GM18867 (cell line): ENCODE data around the gene CACTIN.

Source experiments
- ATAC-seq: cut with Tn5 transposase; IDR thresholded peaks from one replicate; pipeline ENCODE4 v1.9.1; 2021; ENCODE audit warnings: mild to moderate bottlenecking, moderate library complexity; ENCODE audit not compliant: unreplicated experiment

CACTIN gene

DNA sequence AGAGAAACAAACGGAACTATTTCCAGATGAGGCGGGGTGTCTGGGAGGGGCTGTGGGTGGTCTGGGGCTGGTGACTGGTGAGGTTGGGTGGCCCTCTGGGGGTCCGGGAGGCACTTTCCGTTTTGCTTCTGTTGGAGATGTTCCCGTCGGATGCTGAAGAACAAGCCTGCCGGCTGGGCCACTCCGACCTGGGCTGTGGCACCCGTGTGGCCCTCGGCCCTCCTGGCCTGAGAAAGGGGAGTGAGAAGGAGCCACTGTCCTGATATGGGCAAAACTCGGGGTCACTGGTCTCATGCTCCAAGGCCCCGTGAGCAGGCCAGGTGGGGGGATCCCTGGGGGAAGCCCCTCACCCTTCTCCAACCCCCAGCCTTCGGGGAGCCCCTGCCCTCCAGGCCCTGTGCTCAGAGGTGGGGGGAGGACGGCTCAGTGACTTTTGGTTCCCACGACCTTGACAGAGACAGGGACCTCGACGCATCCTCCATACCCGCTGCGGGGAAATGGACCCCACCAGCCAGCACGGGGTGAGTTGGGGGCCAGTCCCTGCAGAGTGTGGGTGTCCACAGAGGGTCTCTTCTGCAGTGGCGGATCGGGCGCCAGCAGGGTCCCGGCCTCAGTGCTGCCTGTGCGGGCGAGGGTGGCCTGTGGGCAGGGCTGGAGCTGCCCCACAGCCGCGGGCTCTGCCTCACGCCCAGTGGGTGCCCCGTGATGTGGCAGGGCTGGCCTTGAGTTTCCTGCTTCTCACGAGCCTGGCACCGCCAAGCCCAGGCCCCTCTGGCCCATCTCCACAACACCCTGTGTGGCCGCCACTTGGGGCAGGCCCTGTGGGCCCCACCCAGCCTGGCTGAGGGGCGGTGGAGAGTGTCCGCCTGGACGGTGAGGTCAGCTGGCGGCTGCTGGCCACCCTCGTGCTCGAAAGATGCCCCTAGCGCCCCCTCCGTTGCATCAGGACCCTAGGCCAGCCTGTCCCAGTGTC, 15.6 kb downstream of the CACTIN start:
- ATAC-seq, result no peak

DNA sequence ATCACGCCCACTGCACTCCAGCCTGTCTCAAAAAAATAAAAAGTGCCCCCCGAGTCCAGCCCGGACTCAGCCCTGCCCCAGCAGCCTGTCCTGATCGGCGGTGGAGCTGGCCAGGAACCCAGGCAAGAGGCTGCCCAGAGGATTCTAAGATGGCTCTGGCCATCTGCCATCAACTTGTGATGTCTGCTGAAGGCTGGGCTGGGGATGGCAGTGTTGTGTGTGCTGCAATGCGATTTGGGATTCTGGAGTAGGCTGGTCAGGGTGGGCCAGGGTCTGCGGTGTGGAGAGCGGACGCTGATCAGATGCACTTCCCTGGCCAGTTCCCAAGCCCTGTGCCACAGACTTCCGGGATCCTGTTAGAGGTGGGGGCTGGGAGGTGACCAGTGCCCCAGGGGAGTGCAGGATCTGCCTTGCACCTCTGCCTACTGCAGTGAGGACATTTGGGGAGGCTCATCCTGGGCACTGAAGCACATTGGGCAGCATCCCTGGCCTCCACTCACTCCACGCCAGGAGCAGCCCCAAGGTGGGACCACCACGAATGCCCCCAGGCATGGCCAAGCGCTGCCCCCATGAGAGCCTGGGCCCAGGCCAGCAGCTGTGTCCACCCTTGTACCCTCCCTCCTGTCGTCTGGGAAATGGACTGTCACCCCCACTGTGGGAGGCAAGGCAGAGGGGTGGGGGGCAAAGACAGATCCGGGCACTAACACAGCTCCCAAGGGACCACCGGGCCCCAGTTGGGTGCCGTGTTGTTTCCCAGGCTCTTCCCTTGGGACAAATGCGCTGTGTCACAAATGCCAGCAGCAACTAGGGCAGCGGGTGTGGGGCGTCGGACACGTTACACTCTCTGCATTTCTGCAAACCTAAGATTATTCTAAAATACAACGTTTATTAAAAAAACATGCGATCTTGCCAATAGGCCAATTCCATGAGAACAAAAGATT, 16.5 kb downstream of the CACTIN start:
- ATAC-seq, result no peak

- no peak for ATAC-seq
Measured at GRCh38 chr19:3608750-3609322, 17.8 kb downstream of the CACTIN start.

DNA sequence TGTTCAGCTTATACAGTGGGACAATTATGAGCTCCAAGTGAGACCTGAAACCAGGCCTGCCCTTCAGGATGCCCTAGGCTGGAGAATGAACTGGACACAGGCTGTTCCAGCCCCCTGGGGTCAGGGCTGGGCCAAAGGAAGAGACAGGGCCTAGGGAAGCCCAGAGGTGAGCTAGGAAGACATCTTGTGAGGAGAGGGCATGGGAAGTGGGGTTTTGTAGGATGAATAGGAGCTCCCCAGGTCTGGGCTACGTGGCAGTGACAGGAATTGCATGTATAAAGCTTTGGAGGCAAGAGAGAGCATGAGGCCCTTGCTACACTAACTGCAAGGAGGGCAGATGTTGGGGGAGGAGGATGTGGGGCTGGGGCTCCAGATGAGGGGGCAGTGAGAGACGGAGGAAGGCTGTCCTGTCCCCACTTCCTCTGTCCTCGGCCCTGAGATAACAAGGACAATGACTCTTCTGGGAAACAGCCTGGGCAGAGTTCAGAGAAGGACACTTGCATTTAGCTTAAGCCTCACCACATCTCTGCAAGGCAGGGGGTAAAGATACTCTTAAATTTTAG, 18.4 kb downstream of the CACTIN start:
- ATAC-seq, result no peak

DNA sequence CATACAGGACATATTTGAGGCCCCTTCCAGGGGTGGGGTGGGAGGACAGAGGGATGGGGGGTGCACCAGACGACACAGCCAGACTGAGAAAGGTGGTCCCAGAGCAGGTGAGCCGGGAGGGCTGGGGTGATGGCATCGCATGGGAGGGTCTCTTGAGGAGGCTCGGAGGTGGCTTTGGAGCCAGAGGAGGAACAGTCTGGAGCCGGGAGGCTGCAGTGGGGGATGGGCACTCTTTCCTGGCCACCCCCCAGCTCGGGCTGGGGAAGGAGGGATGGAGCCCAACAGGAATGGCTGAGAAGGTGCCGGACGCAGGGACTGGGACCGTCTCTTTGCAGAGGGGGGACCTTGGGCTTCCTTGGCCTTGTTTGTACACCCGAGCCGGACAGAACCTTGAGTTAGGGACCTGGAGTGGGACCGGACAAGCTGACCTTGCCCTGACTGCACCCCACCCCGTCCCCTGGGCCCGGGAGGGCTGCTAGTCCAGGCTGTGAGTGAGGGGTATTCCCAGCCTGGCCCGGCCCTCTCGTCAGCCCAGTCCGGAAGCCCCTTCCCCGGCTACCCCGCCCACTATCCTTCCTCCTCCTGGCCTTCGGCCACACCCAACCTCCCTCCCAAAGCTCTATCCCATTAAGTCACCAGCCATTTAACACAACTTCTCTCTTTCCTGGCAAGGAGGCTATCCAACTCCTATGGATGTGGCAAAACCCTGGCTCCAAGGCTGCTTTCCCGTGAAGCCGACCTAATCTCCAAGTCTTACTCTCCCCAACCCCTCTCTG, 19.1 kb downstream of the CACTIN start:
- ATAC-seq, result no peak

DNA sequence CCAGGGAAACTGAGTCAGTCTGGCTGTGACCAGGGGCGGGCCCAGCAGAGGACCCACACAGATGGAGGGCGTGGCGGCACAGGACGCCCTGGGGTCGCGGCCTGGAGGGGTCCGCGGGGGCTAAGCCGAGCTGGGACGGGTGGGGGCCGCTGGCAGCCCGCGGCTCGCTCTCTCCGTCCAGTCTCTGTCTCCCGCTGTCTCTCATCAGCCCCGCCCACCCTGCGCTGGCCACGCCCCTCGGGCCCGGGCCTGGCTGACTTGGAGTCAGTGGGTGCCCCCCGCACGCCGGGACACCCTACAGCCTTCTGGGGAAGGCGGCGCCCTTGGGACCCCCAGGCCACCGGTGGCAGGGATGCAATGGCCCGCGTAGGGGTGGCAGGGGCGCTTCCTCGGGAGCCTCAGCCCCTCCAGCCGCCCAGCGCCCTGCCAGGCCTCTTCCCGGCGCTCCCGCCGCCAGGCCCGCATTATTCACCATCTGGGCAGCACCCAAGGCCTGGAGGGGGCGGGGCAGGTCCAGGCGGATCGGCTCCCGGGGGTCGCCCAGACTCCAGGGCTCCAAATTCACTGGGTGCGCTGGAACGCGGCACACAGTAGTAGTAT, 19.8 kb downstream of the CACTIN start, which contains the start of gene TBXA2R:
TSS of gene TBXA2R (minus strand) at position 186 of the 600 bp plus-strand sequence. CDS start 6,241 bp downstream, outside the sequence.
- ATAC-seq, result no peak

- no peak for ATAC-seq
Measured at GRCh38 chr19:3606174-3606689, 20.4 kb downstream of the CACTIN start.

- no peak for ATAC-seq
Measured at GRCh38 chr19:3605770-3606169, 20.8 kb downstream of the CACTIN start.

- ATAC-seq, result no peak
Measured at GRCh38 chr19:3605361-3605760, 21.2 kb downstream of the CACTIN start.

- no peak for ATAC-seq
Measured at GRCh38 chr19:3604987-3605343, 21.6 kb downstream of the CACTIN start.

DNA sequence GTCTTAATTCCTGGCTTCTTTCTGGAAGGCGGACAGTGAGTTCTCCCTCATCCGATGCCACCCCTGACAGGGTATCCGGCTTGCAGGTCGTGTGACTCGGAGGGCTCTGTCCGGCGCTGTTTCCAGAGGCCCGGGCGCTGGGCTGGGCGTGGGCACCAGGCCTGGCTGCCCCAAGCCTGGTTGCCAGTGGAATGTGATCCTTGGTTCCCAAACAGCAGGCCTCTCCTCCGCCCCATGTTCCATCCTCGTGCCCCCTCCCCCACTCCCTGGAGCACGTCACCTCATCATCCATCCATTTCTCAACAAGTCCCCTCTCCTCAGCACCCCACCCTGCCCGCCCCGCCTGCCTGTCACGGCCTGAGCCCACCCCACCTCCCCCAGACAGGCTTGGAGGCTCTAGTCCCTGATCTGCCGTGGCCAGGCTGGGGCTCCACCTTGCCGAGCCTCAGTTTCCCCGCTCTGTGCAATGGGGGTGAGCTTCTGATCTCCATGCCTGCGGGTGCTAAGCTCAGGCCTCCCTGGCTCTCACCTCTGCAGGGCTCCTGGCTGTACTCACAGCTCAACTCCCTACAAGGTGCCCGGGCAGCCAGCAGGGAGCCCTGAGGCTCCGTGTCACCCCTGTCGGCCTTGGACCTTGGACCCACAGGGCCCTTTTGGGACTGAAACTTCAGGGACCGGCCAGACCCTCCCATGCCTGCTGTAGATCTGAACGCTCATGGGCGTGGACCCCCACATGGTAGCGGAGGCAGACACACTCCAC, 22.2 kb downstream of the CACTIN start:
- no peak for ATAC-seq

- ATAC-seq, result no peak
Measured at GRCh38 chr19:3603121-3603811, 23.3 kb downstream of the CACTIN start.

DNA sequence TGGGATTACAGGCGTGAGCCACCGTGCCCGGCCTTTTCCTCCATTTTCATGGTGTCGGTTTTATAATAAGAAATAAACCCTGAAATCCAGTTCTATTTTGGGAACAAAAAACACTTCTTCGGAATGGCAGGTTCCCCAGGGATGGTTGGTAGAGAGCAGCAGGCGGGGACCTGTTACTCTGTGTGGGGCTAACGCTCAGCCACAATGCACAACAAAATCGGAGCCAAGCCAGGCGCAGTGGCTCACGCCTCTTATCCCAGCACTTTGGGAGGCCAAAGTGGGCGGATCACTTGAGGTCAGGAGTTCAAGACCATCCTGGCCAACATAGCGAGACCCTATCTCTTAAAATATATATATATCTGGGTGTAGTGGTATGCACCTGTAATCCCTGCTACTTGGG, 25.6 kb downstream of the CACTIN start:
- ATAC-seq, result no peak

DNA sequence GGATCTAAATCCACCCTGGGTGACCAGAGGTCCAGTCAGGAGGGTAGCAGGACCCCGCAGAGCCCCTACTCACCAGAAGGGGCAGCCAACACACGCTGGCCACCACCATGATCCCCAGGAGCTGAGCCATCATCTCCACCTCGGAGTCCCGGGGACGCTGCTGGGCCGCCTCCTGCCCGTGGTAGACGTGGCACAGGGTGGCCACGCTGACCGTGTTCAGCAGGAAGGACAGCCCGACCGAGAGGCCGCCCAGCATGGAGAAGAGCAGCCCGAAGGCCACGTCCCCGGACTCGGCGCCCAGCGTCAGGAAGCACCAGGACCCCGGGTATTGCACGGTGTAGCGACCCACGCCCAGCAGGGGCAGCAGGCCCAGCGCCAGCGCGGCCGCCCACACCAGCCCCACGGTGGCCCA, 26.8 kb downstream of the CACTIN start:
- no peak for ATAC-seq

GRCh38 chr19:3595521-3596061, 31.0 kb downstream of the CACTIN start:
- no peak for ATAC-seq

GRCh38 chr19:3593156-3593555, 33.4 kb downstream of the CACTIN start:
- no peak for ATAC-seq

DNA sequence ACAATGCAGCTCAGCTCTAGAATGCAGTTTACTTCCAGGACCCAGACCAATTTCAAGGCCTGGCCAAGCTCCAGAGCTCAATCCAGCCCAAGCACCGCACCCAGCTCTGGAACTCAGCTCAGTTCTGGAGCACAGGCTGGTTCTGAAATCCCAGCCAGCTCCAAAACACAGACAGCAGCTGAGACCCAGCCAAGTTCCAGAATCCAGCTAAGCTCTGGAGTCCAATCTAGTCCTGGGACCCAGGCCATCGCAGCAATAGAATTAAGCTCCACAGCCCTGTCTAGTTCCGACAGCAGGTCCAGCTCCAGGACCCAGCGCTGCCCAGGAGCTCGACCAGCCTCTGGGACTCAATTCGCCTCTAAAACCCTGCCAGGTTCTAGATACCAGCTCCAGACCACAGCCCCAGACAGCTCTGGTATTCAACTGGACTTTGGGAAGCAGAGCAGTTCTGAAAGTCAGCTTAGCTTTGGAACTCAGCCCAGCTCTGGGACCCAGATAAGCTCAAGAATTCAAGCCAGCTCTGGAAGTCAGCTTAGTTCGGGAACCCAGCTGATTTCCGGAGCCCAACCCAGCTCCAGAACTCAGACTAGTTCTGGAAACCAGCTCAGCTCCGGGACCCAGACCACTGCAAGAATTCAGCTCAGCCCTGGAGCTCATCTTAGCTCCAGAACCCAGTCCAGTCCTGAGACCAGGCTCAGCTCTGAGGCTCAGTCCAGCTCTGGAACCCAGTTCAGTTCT, 34.5 kb downstream of the CACTIN start:
- ATAC-seq, result no peak
